Measurements from ENCODE around the gene TBC1D22A. TPM values are rescaled to one million over a fixed set of nuclear protein-coding genes. Genes with fewer than 3 reads are reported as not detected.

TBC1D22A gene
- total RNA-seq, 1 donor from 2014 or later, result 24.2 TPM

DNA sequence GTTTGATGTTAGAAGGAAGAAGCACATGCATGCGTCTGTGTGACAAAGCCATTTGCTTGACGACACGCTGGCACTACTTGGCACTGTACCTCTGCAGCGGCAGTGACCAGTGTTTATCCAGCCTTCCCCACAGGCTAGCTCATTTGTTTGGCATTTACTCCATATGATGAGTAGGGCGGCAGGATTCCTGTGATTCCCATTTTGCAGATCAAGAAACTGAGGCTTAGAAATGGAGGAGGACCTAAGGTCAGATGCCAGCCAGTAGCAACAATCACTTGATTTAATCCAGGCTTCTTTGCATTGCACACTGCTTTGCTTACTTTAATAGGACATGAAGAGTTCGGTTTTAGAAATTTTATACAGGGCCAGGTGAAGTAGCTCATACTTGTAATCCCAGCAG is 45.0 kb downstream of the TBC1D22A start:
- H3K36me3 ChIP-seq (ENCODE audit: insufficient read depth, low read length), result peaks cover 3% of the 10 kb centered on the region
- no peaks in the 10 kb centered on the region for H3K27me3 ChIP-seq (ENCODE audit: insufficient read depth, low read length)
- H3K4me1 ChIP-seq (ENCODE audit: insufficient read depth, low read length), result no peaks in the 10 kb centered on the region
- H3K4me2 ChIP-seq (ENCODE audit: low read length), result no peak overlapping the region
- peaks cover 54% of the 10 kb centered on the region for H4K20me1 ChIP-seq (ENCODE audit: insufficient read depth, low read length)
- H3K4me3 ChIP-seq (ENCODE audit: insufficient read depth, low read depth, low read length), result no peak overlapping the region
- TF ChIP-seq, protein P1, sequence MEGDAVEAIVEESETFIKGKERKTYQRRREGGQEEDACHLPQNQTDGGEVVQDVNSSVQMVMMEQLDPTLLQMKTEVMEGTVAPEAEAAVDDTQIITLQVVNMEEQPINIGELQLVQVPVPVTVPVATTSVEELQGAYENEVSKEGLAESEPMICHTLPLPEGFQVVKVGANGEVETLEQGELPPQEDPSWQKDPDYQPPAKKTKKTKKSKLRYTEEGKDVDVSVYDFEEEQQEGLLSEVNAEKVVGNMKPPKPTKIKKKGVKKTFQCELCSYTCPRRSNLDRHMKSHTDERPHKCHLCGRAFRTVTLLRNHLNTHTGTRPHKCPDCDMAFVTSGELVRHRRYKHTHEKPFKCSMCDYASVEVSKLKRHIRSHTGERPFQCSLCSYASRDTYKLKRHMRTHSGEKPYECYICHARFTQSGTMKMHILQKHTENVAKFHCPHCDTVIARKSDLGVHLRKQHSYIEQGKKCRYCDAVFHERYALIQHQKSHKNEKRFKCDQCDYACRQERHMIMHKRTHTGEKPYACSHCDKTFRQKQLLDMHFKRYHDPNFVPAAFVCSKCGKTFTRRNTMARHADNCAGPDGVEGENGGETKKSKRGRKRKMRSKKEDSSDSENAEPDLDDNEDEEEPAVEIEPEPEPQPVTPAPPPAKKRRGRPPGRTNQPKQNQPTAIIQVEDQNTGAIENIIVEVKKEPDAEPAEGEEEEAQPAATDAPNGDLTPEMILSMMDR (IDR thresholded peaks at IDR 0.05; ENCODE audit: insufficient read depth, low read depth, low read length), result no peak
- no peak for TF ChIP-seq EZH2 (IDR thresholded peaks at IDR 0.05; ENCODE audit: insufficient read depth, low read length)
- H3K27me3 Mint-ChIP-seq (ENCODE audit: low read depth, unreplicated experiment), result no peaks in the 10 kb centered on the region
- H3K27ac ChIP-seq (ENCODE audit: low read depth, low read length), result no peak overlapping the region
- H3K4me1 Mint-ChIP-seq (ENCODE audit: low read depth, unreplicated experiment), result no peaks in the 10 kb centered on the region
- H3K4me3 Mint-ChIP-seq (ENCODE audit: unreplicated experiment), result no peak overlapping the region
- H3K36me3 Mint-ChIP-seq (ENCODE audit: low read depth, unreplicated experiment), result peaks cover 17% of the 10 kb centered on the region
- no peak overlapping the region for H3K9ac ChIP-seq (ENCODE audit: low read length)
- no peaks in the 10 kb centered on the region for H3K9me3 Mint-ChIP-seq (ENCODE audit: unreplicated experiment)
- no peaks in the 10 kb centered on the region for H3K9me3 ChIP-seq (ENCODE audit: insufficient read depth, low read depth, low read length)
- no peak overlapping the region for H2AFZ ChIP-seq (ENCODE audit: low read depth, low read length)
- H3K79me2 ChIP-seq (ENCODE audit: insufficient read depth, low read length), result peaks cover 30% of the 10 kb centered on the region
- no peak overlapping the region for H3K27ac Mint-ChIP-seq (ENCODE audit: unreplicated experiment)
- FAIRE-seq, result no peak
- DNase-seq (ENCODE audit: low read depth), result no peak

DNA sequence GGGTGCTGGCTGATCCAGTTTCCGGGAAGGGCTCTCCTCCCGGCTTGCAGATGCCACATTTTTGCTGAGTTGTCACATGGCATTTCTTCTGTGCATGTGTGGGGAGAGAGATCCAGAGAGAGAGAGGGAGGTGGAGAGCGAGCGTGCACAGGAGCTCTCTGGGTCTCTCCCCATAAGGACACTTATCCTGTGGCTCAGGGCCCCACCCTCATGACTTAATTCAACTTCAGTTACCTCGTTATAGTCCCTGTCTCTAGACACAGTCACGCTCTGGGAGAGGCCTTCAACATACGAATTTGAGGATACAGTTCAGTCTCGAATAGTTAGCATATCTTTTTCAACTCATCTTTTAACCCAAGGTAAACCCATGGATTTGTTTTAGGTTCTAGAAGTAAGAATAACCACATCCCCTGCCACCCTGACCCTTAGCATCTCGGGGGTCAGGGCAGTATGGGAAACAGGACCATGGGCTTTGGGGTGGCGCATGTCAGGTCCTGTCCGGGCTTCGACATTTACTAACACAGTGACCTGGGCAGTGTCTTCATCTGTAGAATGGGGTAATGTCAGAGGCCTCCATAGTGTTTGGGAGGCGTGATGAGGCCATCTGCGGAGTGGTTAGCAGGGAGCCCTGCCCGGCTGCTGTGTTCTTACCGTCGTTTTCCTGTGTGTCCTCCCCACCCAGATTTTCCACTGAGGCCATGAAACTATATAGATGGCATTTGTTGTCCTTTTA is 46.9 kb downstream of the TBC1D22A start:
- DNase-seq (ENCODE audit: low read depth) (no peak), FAIRE-seq (no peak)
- Mint-ChIP-seq H3K9me3 (ENCODE audit: unreplicated experiment) (no peaks in the 10 kb centered on the region), H3K4me1 (ENCODE audit: low read depth, unreplicated experiment) (peaks cover 11% of the 10 kb centered on the region), H3K36me3 (ENCODE audit: low read depth, unreplicated experiment) (peaks cover 17% of the 10 kb centered on the region), H3K27me3 (ENCODE audit: low read depth, unreplicated experiment) (no peaks in the 10 kb centered on the region), H3K4me3 (ENCODE audit: unreplicated experiment) (no peak overlapping the region), H3K27ac (ENCODE audit: unreplicated experiment) (no peak overlapping the region)
- H3K9ac ChIP-seq (ENCODE audit: low read length), result no peak overlapping the region
- peaks cover 3% of the 10 kb centered on the region for H3K36me3 ChIP-seq (ENCODE audit: insufficient read depth, low read length)
- H3K27me3 ChIP-seq (ENCODE audit: insufficient read depth, low read length), result no peaks in the 10 kb centered on the region
- no peak overlapping the region for H3K27ac ChIP-seq (ENCODE audit: low read depth, low read length)
- no peak for TF ChIP-seq EZH2 (IDR thresholded peaks at IDR 0.05; ENCODE audit: insufficient read depth, low read length)
- TF ChIP-seq, protein P1 (IDR thresholded peaks at IDR 0.05; ENCODE audit: insufficient read depth, low read depth, low read length), result no peak
- no peak overlapping the region for H2AFZ ChIP-seq (ENCODE audit: low read depth, low read length)
- H3K9me3 ChIP-seq (ENCODE audit: insufficient read depth, low read depth, low read length), result no peaks in the 10 kb centered on the region
- H3K4me3 ChIP-seq (ENCODE audit: insufficient read depth, low read depth, low read length), result no peak overlapping the region
- peaks cover 20% of the 10 kb centered on the region for H3K79me2 ChIP-seq (ENCODE audit: insufficient read depth, low read length)
- peaks cover 43% of the 10 kb centered on the region for H4K20me1 ChIP-seq (ENCODE audit: insufficient read depth, low read length)
- H3K4me1 ChIP-seq (ENCODE audit: insufficient read depth, low read length), result peaks cover 3% of the 10 kb centered on the region
- H3K4me2 ChIP-seq (ENCODE audit: low read length), result no peak overlapping the region

Measured in astrocyte (in vitro differentiated cells and primary cell).